Activated gamma-delta T cell treated with Interleukin-2 at 50 U/mL for 16 hours (primary cell): ENCODE results near the gene ALKBH4.
A peak's percentile ranks its signal among the peaks of the same experiment; 100 is the strongest.
"Not testable (repeated sequence)": the region's sequence is repeated elsewhere in the genome, so short reads cannot be mapped to it uniquely, and the experiment has no call there.

ENCODE experiments used
- DNase-seq: peaks from one replicate; pipeline ENCODE4 v3.0.0-alpha.2; 2020

The ALKBH4 gene

DNA sequence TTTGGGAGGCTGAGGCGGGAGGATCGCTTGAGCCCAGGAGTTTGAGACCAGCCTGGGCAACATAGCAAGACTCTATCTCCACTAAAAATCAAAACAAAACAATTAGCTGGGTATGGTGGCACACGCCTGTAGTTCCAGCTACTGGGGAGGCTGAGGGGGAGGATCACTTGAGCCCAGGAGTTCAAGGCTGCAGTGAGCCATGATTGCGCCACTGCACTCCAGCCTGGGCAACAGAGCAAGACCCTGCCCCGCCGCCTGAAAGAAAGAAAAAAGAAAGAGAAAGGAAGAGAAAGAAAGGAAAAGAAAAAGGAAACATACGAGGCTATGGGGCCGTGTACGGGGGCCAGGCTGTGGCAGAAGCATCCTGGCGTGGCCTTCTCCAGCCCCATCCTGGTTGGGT is 9.7 kb downstream of the ALKBH4 start:
- DNase-seq: not testable (repeated sequence)

DNA sequence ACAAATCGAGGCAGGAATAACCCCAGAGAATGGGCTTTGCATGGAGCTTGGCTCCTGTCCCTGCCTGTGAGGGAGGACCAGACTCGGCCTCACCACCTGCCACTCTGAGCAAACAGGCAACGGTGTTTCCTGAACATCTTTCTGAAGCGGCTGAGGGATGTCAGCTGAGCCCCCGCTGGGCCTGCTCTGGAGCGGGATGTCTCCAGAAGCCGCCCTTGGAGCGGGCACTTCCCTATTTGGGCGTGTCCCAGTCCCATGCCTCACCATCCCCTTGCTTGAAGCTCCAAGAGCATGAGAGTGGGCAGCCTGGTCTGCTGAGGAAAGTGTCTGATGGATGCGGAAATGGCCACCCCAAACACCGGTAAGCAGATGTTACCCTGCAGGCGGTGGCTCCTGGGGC is 10.2 kb downstream of the ALKBH4 start:
- no peak for DNase-seq

GRCh38 chr7:102453319-102453718 is 11.3 kb downstream of the ALKBH4 start:
- DNase-seq: no peak

- DNase-seq: no peak
Measured at GRCh38 chr7:102452451-102452850, 12.2 kb downstream of the ALKBH4 start.

DNA sequence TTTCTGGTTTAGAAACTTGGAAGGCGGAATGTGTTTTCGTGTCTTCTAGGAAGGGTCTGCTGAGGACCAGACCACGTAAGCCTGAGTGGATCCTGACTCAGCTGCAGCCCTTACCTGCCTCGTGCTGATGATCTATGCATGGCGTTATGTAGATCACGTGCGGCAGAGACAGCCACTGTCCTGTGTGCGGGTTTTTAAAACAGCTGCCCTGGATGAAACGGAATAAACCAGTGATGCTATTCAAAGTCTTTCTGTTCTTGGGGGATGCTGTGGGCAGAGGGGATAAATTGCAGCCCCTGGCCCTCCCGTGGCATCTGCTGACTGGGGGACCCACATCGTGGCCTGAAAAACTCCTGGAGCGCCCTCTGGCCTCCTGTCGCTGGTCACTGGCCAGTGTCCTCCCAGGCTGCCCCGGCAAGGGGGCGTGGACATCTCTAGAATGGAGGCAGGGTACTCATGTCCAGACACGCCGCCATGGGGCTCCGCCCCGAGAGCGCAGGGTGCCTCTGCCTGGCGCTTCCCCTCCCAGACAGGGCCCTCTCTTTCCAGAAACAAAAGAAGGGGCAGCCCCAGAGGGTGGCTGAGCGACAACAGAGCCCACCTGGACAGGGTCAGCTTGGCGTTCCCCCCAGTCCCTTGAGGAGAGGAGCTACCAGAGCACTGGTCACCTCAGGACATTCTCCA is 13.2 kb downstream of the ALKBH4 start:
- no peak for DNase-seq

GRCh38 chr7:102450242-102450641 is 14.4 kb downstream of the ALKBH4 start:
- peak; percentile 43 for DNase-seq

GRCh38 chr7:102449136-102449535 is 15.5 kb downstream of the ALKBH4 start:
- no peak for DNase-seq

DNA sequence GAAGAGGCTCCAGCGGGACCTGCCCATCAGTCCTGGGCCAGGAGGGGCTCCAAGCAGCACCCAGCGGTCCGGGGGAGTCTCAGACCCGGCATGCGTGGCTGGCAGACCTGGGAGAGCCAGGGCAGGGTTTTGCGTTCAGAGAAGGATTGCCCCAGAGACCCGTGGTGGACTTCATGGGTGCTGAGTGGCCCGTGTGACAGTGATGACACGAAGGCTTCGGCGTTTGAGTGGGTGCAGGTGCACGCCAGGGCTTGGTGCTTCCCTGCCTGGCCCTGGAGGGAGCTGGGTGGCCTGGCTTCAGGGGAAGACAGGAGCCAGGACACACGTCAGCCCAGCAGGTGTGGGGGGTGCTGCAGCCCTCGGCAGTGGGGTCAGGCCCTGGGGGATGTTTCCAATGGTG is 17.4 kb downstream of the ALKBH4 start:
- DNase-seq: no peak

GRCh38 chr7:102446387-102447156 is 18.1 kb downstream of the ALKBH4 start:
- DNase-seq: no peak

- no peak for DNase-seq
Measured at GRCh38 chr7:102445674-102446071, 19.0 kb downstream of the ALKBH4 start.

DNA sequence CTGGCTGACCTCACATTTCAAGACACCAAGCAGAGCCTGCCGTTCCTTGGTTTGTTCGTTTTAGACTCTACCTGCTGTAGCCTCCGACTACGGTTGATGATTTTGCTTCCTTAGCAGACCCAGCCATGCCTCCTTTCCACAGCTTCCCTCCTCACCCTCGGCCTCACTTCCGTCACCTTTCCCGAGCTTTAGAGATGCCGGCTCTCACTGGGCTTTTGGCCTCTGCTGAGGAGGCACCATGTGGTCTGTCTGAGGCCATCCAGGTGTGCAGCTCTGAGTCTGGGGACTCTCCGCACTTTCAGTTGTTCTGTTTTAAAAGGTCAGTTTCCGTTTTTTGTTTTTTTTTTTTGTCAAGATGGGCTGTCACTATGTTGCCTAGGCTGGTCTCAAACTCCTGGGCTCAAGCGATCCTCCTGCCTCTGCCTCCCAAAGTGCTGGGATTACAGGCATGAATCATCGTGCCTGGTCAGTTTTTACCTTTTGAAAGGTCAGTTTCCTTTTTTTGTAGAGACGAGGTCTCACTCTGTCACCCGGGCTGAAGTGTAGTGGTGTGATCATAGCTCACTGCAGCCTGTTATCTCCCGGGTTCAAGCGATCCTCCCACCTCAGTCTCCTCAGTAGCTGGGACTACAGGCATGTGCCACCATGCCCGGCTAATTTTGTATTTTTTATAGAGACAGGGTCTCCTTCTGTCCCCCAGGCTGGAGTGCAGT is 19.5 kb downstream of the ALKBH4 start:
- no peak for DNase-seq

GRCh38 chr7:102439963-102440795 is 24.5 kb downstream of the ALKBH4 start:
- no peak for DNase-seq

DNA sequence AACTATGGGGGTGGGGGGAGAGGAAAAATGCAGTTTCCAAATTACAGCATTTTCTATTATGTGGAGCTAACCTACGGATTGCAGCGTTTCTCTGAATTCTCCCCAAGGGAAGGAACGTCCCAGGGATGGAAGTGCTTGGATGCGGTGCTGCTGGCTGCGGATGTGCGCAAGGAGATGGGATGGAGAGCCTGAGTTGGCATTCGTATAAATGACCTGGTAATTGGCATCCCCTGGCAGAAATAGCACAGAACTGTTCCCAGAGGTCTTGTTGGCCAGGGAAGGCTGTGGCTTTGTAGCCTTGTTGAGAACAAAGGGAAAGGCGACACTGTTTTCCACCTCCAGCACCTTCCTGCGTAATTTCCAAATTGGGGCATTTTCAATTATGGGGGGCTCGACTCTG is 28.5 kb downstream of the ALKBH4 start:
- DNase-seq: no peak

- no peak for DNase-seq
Measured at GRCh38 chr7:102434039-102434486, 30.6 kb downstream of the ALKBH4 start.

GRCh38 chr7:102433219-102434038 is 31.2 kb downstream of the ALKBH4 start, which contains the start of gene ORAI2:
Gene ORAI2 (plus strand): TSS chr7:102433575. CDS start chr7:102438957, 5,382 bp downstream.
- DNase-seq: peak; percentile 84

DNA sequence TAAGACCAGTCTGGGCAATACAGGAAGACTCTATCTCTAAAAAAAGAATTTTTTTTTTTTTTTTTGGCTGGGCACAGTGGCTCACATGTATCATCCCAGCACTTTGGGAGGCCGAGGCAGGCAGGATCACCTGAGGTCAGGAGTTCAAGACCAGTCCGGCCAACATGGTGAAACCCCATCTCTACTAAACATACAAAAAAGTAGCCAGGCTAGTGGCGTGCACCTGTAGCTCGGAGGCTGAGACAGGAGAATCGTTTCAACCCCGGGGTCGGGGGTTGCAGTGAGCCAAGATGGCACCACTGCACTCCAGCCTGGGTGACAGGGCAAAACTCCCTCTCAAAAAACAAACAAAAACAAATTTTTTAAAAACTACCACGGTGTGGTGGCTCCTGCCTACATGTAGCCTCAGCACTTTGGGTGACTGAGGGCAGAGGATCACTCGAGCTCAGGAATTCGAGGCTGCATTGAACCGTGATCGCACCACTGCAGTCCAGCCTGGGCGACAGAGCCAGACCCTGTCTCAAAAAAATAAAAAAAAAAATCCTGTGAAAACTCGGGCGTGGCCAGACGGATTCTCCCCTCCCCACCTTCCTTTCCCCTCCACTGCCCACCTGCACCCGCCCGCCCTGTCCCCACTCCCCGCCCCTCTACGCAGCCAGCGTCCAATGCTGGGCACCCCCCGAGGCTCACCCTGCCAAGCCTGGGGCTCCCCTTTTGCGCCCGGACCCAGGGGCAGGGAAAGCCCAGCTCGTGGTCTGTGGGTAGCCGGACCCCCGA is 32.0 kb downstream of the ALKBH4 start:
- DNase-seq: no peak

DNA sequence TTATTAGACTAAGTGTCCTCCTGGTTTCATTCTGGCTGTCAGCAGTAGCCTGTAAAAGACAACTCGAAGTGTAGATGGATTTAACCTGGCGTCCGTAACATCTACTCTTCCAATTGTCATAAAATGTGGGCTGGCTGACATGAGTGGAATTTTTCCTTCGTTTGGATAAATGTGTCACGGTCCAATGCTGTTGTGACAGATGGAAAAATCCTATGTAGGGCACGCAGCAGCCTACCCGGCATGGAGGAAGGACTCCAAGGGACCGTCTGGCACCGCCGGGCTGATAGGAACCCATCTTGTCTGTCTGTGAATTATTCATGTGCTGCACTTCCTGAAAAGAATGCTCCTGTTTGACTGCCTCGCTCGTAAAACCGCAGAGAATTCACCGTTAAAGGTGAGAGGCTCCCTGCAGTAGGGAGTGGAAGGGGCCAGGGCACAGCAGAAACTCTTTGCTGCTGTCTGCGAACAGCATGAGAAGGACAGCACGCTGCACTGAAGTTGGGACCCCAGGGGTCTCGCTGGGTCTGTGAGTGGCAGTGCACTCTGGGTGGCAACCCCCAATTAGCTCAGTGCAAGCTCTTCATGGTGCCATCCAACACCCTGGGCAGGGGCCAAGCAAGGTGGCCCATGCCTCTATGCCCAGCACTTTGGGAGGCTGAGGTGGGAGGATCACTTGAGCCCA is 32.9 kb downstream of the ALKBH4 start:
- DNase-seq: peak; percentile 63

- DNase-seq: no peak
Measured at GRCh38 chr7:102429141-102429899, 35.3 kb downstream of the ALKBH4 start.

DNA sequence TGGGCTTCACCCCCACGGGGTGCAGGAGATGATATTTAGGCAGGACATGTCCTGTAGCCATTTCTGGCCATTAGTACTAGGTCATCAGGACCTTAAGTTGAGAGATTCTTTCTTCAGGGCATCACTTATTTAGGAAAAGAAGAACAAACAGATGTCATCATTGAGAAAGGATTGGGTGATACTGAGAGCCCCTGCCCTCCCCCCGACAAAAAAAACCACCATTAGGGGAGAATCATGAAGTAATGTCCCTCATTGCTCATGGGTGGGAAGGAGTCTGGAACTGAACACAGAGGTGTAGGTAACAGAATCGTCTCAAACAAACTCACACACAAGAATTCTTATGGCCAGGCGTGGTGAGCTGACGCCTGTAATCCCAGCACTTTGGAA is 37.7 kb downstream of the ALKBH4 start:
- no peak for DNase-seq
